SK-N-MC (cell line): ENCODE measurements around the gene NELFB.

Experiments
- EZH2 ChIP-seq: fragments of 200-600 bp; sonication (generic); IDR thresholded peaks from one replicate; pipeline ENCODE4 v1.6.1; 2017; ENCODE audit warnings: antibody characterized with exemption
- FOXP2 ChIP-seq: optimal IDR thresholded peaks from 2 replicates; pipeline ENCODE3; 2011; ENCODE audit warnings: mild to moderate bottlenecking, moderate library complexity; ENCODE audit not compliant: insufficient read depth; ENCODE audit errors: extremely low read length, control extremely low read depth
- POLR2AphosphoS5 ChIP-seq: IDR thresholded peaks from 2 replicates; pipeline ENCODE4 v1.6.1; 2012; ENCODE audit warnings: mild to moderate bottlenecking, low read depth, low read length, borderline replicate concordance

GRCh38 chr9:137313326-137313936 lies 58.3 kb downstream of the NELFB start:
- TF ChIP-seq EZH2, result no peak
- no peak for TF ChIP-seq POLR2AphosphoS5
- no peak for TF ChIP-seq FOXP2
